ENCODE measurements around the gene TMEM273. TPM values are rescaled to one million over a fixed set of nuclear protein-coding genes. Genes with fewer than 3 reads are reported as not detected.

Gene TMEM273
- total RNA-seq, 1 donor from 2014 or later, result not detected

- H3K27me3 Mint-ChIP-seq (ENCODE audit: unreplicated experiment), result peaks cover 7% of the 10 kb centered on the region
- TF ChIP-seq CTCF (IDR thresholded peaks at IDR 0.05), result no peak
Measured at GRCh38 chr10:49149881-49150280, 38.3 kb downstream of the TMEM273 start.

GRCh38 chr10:49144058-49144720 is 44.0 kb downstream of the TMEM273 start:
- Mint-ChIP-seq H3K27me3 (ENCODE audit: unreplicated experiment) (no peaks in the 10 kb centered on the region), H3K36me3 (ENCODE audit: unreplicated experiment) (no peaks in the 10 kb centered on the region), H3K27ac (ENCODE audit: unreplicated experiment) (no peak overlapping the region), H3K9me3 (ENCODE audit: unreplicated experiment) (peaks cover 9% of the 10 kb centered on the region), H3K4me1 (ENCODE audit: unreplicated experiment) (no peaks in the 10 kb centered on the region), H3K4me3 (ENCODE audit: unreplicated experiment) (no peak overlapping the region)
- no peak for TF ChIP-seq CTCF (IDR thresholded peaks at IDR 0.05)
- DNase-seq (ENCODE audit: extremely low spot score, unreplicated experiment), result peak; percentile 56

More at GRCh38 chr10:49149881-49150280, 38.3 kb downstream of the TMEM273 start:
- Mint-ChIP-seq H3K36me3 (ENCODE audit: unreplicated experiment) (no peaks in the 10 kb centered on the region), H3K27ac (ENCODE audit: unreplicated experiment) (no peak overlapping the region), H3K4me3 (ENCODE audit: unreplicated experiment) (no peak overlapping the region), H3K4me1 (ENCODE audit: unreplicated experiment) (no peaks in the 10 kb centered on the region), H3K9me3 (ENCODE audit: unreplicated experiment) (peaks cover 9% of the 10 kb centered on the region)
- no peak for DNase-seq (ENCODE audit: extremely low spot score, unreplicated experiment)

GRCh38 chr10:49143249-49143648 is 44.9 kb downstream of the TMEM273 start:
- no peaks in the 10 kb centered on the region for H3K27me3 Mint-ChIP-seq (ENCODE audit: unreplicated experiment)
- H3K4me3 Mint-ChIP-seq (ENCODE audit: unreplicated experiment), result no peak overlapping the region
- no peak for DNase-seq (ENCODE audit: extremely low spot score, unreplicated experiment)
- peaks cover 7% of the 10 kb centered on the region for H3K9me3 Mint-ChIP-seq (ENCODE audit: unreplicated experiment)
- H3K4me1 Mint-ChIP-seq (ENCODE audit: unreplicated experiment), result no peaks in the 10 kb centered on the region
- H3K36me3 Mint-ChIP-seq (ENCODE audit: unreplicated experiment), result no peaks in the 10 kb centered on the region
- TF ChIP-seq CTCF (IDR thresholded peaks at IDR 0.05), result no peak
- H3K27ac Mint-ChIP-seq (ENCODE audit: unreplicated experiment), result no peak overlapping the region

- no peak for DNase-seq (ENCODE audit: extremely low spot score, unreplicated experiment)
- Mint-ChIP-seq H3K4me3 (ENCODE audit: unreplicated experiment) (no peak overlapping the region), H3K36me3 (ENCODE audit: unreplicated experiment) (no peaks in the 10 kb centered on the region), H3K27ac (ENCODE audit: unreplicated experiment) (no peak overlapping the region), H3K9me3 (ENCODE audit: unreplicated experiment) (peaks cover 3% of the 10 kb centered on the region), H3K27me3 (ENCODE audit: unreplicated experiment) (peaks cover 3% of the 10 kb centered on the region), H3K4me1 (ENCODE audit: unreplicated experiment) (no peaks in the 10 kb centered on the region)
- TF ChIP-seq CTCF (IDR thresholded peaks at IDR 0.05), result no peak
Measured at GRCh38 chr10:49141541-49142332, 46.5 kb downstream of the TMEM273 start.
